Measurements from ENCODE around the gene PDHA2.

Gene PDHA2

GRCh38 chr4:95889662-95890061 lies 49.8 kb downstream of the PDHA2 start:
- no peaks in the 10 kb centered on the region for H3K27me3 ChIP-seq (ENCODE audit: insufficient read depth, low read depth, severe bottlenecking)
- no peaks in the 10 kb centered on the region for H3K9me3 ChIP-seq (ENCODE audit: severe bottlenecking)
- TF ChIP-seq, protein P1, sequence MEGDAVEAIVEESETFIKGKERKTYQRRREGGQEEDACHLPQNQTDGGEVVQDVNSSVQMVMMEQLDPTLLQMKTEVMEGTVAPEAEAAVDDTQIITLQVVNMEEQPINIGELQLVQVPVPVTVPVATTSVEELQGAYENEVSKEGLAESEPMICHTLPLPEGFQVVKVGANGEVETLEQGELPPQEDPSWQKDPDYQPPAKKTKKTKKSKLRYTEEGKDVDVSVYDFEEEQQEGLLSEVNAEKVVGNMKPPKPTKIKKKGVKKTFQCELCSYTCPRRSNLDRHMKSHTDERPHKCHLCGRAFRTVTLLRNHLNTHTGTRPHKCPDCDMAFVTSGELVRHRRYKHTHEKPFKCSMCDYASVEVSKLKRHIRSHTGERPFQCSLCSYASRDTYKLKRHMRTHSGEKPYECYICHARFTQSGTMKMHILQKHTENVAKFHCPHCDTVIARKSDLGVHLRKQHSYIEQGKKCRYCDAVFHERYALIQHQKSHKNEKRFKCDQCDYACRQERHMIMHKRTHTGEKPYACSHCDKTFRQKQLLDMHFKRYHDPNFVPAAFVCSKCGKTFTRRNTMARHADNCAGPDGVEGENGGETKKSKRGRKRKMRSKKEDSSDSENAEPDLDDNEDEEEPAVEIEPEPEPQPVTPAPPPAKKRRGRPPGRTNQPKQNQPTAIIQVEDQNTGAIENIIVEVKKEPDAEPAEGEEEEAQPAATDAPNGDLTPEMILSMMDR (IDR thresholded peaks at IDR 0.05; ENCODE audit: low read depth, low read length), result no peak
- no peaks in the 10 kb centered on the region for H3K36me3 ChIP-seq
- no peak overlapping the region for H3K4me3 ChIP-seq (ENCODE audit: low read depth, low read length)
- no peak for DNase-seq
- H3K27ac ChIP-seq, result no peak overlapping the region

All from WERI-Rb-1 (cell line).